SK-N-SH treated with all-trans-retinoic acid at 6 μM for 48 hours (cell line): ENCODE data around the gene ALG9.

Source experiments
- ATAC-seq: fragments of 200-7000 bp; cut with Tn5 transposase; 3 replicates; pipeline ENCODE4 v1.9.1; 2020; ENCODE audit warnings: mild to moderate bottlenecking, moderate library complexity
- ARNTL ChIP-seq: fragments of 450-650 bp; formaldehyde crosslinking; IDR thresholded peaks from 2 replicates; pipeline ENCODE4 v1.5.0; 2020; ENCODE audit warnings: low read depth, mild to moderate bottlenecking, moderate library complexity, borderline replicate concordance
- BACH2 ChIP-seq: fragments of 250-450 bp; sonication (Bioruptor Pico); IDR thresholded peaks from 2 replicates; pipeline ENCODE4 v1.9.0; 2021; ENCODE audit warnings: mild to moderate bottlenecking, borderline replicate concordance
- CSDC2 ChIP-seq: fragments of 250-450 bp; sonication (Bioruptor Pico); IDR thresholded peaks from 2 replicates; pipeline ENCODE4 v1.5.0; 2020; ENCODE audit warnings: mild to moderate bottlenecking, moderate library complexity
- CSRNP3 ChIP-seq: fragments of 250-450 bp; sonication (Bioruptor Pico); IDR thresholded peaks from 2 replicates; pipeline ENCODE4 v1.5.1; 2021; ENCODE audit warnings: mild to moderate bottlenecking, moderate library complexity
- ESRRG ChIP-seq: fragments of 250-450 bp; sonication (Bioruptor Pico); IDR thresholded peaks from 2 replicates; pipeline ENCODE4 v1.6.1; 2021; ENCODE audit warnings: mild to moderate bottlenecking
- GLIS3 ChIP-seq: fragments of 250-450 bp; sonication (Bioruptor Pico); IDR thresholded peaks from 2 replicates; pipeline ENCODE4 v1.5.0; 2020; ENCODE audit warnings: mild to moderate bottlenecking, moderate library complexity
- ISL1 ChIP-seq: fragments of 250-450 bp; sonication (Bioruptor Pico); IDR thresholded peaks from 2 replicates; pipeline ENCODE4 v2.1.2; 2022; ENCODE audit warnings: mild to moderate bottlenecking, moderate library complexity
- OSR1 ChIP-seq: fragments of 250-450 bp; sonication (Bioruptor Pico); IDR thresholded peaks from 2 replicates; pipeline ENCODE4 v1.8.0; 2022; ENCODE audit warnings: moderate library complexity, mild to moderate bottlenecking, inconsistent platforms
- PPARA ChIP-seq: fragments of 250-450 bp; sonication (Bioruptor Pico); IDR thresholded peaks from 2 replicates; pipeline ENCODE4 v1.5.0; 2020; ENCODE audit warnings: mild to moderate bottlenecking, borderline replicate concordance
- RARB ChIP-seq: fragments of 250-450 bp; sonication (Bioruptor Pico); IDR thresholded peaks from 2 replicates; pipeline ENCODE4 v1.8.0; 2021; ENCODE audit warnings: mild to moderate bottlenecking, moderate library complexity
- SNAI2 ChIP-seq: fragments of 250-450 bp; sonication (Bioruptor Pico); IDR thresholded peaks from 2 replicates; pipeline ENCODE4 v1.5.0; 2020; ENCODE audit warnings: mild to moderate bottlenecking, moderate library complexity
- TCF4 ChIP-seq: fragments of 250-450 bp; sonication (Bioruptor Pico); IDR thresholded peaks from 2 replicates; pipeline ENCODE4 v1.8.0; 2021; ENCODE audit warnings: mild to moderate bottlenecking, moderate library complexity, borderline replicate concordance
- TOX ChIP-seq: fragments of 250-450 bp; sonication (Bioruptor Pico); IDR thresholded peaks from 2 replicates; pipeline ENCODE4 v1.8.0; 2021; ENCODE audit warnings: mild to moderate bottlenecking, moderate library complexity, borderline replicate concordance
- ZC3H10 ChIP-seq: fragments of 250-450 bp; sonication (Bioruptor Pico); IDR thresholded peaks from 2 replicates; pipeline ENCODE4 v1.5.1; 2021; ENCODE audit warnings: mild to moderate bottlenecking, moderate library complexity
- ZFP3 ChIP-seq: fragments of 250-450 bp; sonication (Bioruptor Pico); IDR thresholded peaks from 2 replicates; pipeline ENCODE4 v1.5.0; 2020; ENCODE audit warnings: mild to moderate bottlenecking, moderate library complexity
- ZFP30 ChIP-seq: fragments of 450-650 bp; formaldehyde crosslinking; IDR thresholded peaks from 2 replicates; pipeline ENCODE4 v1.5.0; 2022; ENCODE audit warnings: mild to moderate bottlenecking, moderate library complexity
- ZNF565 ChIP-seq: fragments of 450-650 bp; formaldehyde crosslinking; conservative IDR thresholded peaks from 2 replicates; pipeline ENCODE4 v1.5.0; 2020; ENCODE audit warnings: low read depth, mild to moderate bottlenecking, moderate library complexity
- ZNF70 ChIP-seq: fragments of 450-650 bp; formaldehyde crosslinking; IDR thresholded peaks from 2 replicates; pipeline ENCODE4 v1.5.0; 2020; ENCODE audit warnings: mild to moderate bottlenecking, moderate library complexity
- ZNF8 ChIP-seq: fragments of 450-650 bp; formaldehyde crosslinking; IDR thresholded peaks from 2 replicates; pipeline ENCODE4 v1.5.0; 2020; ENCODE audit warnings: mild to moderate bottlenecking, moderate library complexity
- TF ChIP-seq, protein P1 (sequence below): fragments of 250-450 bp; sonication (Bioruptor Pico); IDR thresholded peaks from 2 replicates; pipeline ENCODE4 v1.5.1; 2020; ENCODE audit warnings: low read depth, mild to moderate bottlenecking, moderate library complexity
- TF ChIP-seq, protein P2 (sequence below): fragments of 250-450 bp; sonication (Bioruptor Pico); IDR thresholded peaks from 2 replicates; pipeline ENCODE4 v1.8.0; 2020; ENCODE audit warnings: mild to moderate bottlenecking, moderate library complexity, borderline replicate concordance
- TF ChIP-seq, protein P3 (sequence below): fragments of 250-450 bp; sonication (Bioruptor Pico); IDR thresholded peaks from 2 replicates; pipeline ENCODE4 v1.8.0; 2021; ENCODE audit warnings: low read depth, mild to moderate bottlenecking, moderate library complexity, borderline replicate concordance

Gene ALG9

DNA sequence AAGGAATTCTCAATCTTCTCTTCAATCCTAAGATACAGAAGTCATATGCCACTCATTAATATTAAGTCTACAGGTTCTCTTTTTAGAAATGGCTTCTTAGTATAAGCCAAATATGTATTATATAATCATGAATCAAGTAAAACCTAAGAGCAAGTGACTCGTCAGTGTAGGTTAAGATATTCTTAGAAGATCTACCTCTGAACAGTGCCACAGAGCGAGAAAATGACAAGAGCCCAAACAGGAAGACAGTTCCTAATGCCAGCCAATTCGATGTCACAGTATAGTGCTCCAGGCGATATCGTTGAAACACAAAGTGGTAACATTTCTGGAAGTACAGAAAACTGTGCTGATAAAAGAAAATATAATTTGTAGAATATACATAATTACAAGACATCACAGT, 33.3 kb downstream of the ALG9 start:
- no peak for TF ChIP-seq TOX (CRISPR knock-in tag)
- TF ChIP-seq ZFP3 (CRISPR knock-in tag), result no peak
- TF ChIP-seq ZNF8 (CRISPR knock-in tag), result no peak
- TF ChIP-seq ARNTL, result no peak
- no peak for TF ChIP-seq ISL1 (CRISPR knock-in tag)
- TF ChIP-seq, protein P1, sequence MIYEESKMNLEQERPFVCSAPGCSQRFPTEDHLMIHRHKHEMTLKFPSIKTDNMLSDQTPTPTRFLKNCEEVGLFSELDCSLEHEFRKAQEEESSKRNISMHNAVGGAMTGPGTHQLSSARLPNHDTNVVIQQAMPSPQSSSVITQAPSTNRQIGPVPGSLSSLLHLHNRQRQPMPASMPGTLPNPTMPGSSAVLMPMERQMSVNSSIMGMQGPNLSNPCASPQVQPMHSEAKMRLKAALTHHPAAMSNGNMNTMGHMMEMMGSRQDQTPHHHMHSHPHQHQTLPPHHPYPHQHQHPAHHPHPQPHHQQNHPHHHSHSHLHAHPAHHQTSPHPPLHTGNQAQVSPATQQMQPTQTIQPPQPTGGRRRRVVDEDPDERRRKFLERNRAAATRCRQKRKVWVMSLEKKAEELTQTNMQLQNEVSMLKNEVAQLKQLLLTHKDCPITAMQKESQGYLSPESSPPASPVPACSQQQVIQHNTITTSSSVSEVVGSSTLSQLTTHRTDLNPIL, result no peak
- TF ChIP-seq OSR1 (CRISPR knock-in tag), result no peak
- TF ChIP-seq CSRNP3 (CRISPR knock-in tag), result no peak
- no peak for TF ChIP-seq ZC3H10
- no peak for TF ChIP-seq PPARA (CRISPR knock-in tag)
- no peak for TF ChIP-seq GLIS3 (CRISPR knock-in tag)
- TF ChIP-seq, protein P2, sequence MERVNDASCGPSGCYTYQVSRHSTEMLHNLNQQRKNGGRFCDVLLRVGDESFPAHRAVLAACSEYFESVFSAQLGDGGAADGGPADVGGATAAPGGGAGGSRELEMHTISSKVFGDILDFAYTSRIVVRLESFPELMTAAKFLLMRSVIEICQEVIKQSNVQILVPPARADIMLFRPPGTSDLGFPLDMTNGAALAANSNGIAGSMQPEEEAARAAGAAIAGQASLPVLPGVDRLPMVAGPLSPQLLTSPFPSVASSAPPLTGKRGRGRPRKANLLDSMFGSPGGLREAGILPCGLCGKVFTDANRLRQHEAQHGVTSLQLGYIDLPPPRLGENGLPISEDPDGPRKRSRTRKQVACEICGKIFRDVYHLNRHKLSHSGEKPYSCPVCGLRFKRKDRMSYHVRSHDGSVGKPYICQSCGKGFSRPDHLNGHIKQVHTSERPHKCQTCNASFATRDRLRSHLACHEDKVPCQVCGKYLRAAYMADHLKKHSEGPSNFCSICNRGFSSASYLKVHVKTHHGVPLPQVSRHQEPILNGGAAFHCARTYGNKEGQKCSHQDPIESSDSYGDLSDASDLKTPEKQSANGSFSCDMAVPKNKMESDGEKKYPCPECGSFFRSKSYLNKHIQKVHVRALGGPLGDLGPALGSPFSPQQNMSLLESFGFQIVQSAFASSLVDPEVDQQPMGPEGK (CRISPR knock-in tag), result no peak
- TF ChIP-seq ESRRG (CRISPR knock-in tag), result no peak
- TF ChIP-seq, protein P3, sequence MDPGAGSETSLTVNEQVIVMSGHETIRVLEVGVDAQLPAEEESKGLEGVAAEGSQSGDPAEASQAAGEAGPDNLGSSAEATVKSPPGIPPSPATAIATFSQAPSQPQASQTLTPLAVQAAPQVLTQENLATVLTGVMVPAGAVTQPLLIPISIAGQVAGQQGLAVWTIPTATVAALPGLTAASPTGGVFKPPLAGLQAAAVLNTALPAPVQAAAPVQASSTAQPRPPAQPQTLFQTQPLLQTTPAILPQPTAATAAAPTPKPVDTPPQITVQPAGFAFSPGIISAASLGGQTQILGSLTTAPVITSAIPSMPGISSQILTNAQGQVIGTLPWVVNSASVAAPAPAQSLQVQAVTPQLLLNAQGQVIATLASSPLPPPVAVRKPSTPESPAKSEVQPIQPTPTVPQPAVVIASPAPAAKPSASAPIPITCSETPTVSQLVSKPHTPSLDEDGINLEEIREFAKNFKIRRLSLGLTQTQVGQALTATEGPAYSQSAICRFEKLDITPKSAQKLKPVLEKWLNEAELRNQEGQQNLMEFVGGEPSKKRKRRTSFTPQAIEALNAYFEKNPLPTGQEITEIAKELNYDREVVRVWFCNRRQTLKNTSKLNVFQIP (CRISPR knock-in tag), result no peak
- no peak for TF ChIP-seq RARB (CRISPR knock-in tag)
- TF ChIP-seq CSDC2 (CRISPR knock-in tag), result no peak
- TF ChIP-seq BACH2 (CRISPR knock-in tag), result no peak
- TF ChIP-seq SNAI2 (CRISPR knock-in tag), result no peak
- TF ChIP-seq, all 23 proteins: peak for 0

DNA sequence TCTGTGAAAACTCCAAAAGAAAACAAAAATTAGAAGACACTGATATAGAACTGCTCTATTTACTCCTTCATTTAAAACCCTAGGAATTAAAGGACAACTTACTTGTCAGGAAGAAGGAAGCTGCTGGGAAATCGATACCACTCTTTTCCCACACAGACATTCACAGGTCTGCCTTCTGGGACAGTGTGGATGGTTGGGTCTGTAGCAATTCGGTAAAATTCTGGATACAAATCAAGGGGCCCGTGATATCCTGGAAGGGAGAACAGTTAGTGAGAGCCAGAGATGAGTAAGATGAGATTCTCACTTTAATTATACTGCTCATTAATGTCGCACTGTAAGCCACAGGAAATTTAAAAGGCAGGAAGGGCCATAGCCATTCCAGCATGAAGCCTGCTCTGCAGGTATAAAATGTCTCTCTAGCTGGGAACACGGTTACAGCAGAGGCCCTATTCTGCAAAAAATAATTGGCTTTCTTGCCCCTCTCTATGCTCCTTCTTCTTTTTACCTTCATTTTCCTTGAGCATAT, 34.0 kb downstream of the ALG9 start:
- ATAC-seq, result no peak
- TF ChIP-seq ZNF8 (CRISPR knock-in tag) (no peak), ZFP30 (CRISPR knock-in tag) (no peak), ZNF565 (CRISPR knock-in tag) (no peak), TCF4 (no peak), OSR1 (CRISPR knock-in tag) (no peak), TOX (CRISPR knock-in tag) (no peak), ESRRG (CRISPR knock-in tag) (no peak), ZNF70 (CRISPR knock-in tag) (no peak), ZC3H10 (no peak), CSDC2 (CRISPR knock-in tag) (no peak), RARB (CRISPR knock-in tag) (no peak), ISL1 (CRISPR knock-in tag) (no peak), PPARA (CRISPR knock-in tag) (no peak), SNAI2 (CRISPR knock-in tag) (no peak), ZFP3 (CRISPR knock-in tag) (no peak)
- TF ChIP-seq, protein P1, result no peak

More for the DNA sequence above, 33.3 kb downstream of the ALG9 start:
- ATAC-seq, result no peak

GRCh38 chr11:111836721-111837120, 34.7 kb downstream of the ALG9 start:
- ATAC-seq, result no peak
- TF ChIP-seq PPARA (CRISPR knock-in tag) (no peak), ZFP3 (CRISPR knock-in tag) (0 out of 2 replicates have a peak, but pooled peaks have one; percentile 17), RARB (CRISPR knock-in tag) (no peak)
